Kidney (tissue), 14 donors: ENCODE results near the gene AGRN. TPM values are rescaled to one million over a fixed set of nuclear protein-coding genes. Genes with fewer than 3 reads are reported as not detected.

ENCODE experiments used
- DNase-seq, 5 donors: peaks; one replicate each; pipeline ENCODE4 v3.0.0-alpha.2; 2013 to 2020
- FAIRE-seq: peaks from 2 replicates; lab custom pipeline; 2012; peaks lifted over from hg19 to GRCh38; lab: Jason Lieb, UNC
- H3K27ac ChIP-seq, 2 donors: one replicate each; pipeline ENCODE4 v1.7.0; 2013; ENCODE audit warnings: low read depth in 2 of 2, low read length in 2 of 2, inconsistent platforms in 1 of 2
- H3K27me3 ChIP-seq: one replicate; pipeline ENCODE4 v1.7.1; 2013; ENCODE audit warnings: low read length, inconsistent platforms; ENCODE audit not compliant: control insufficient read depth, insufficient read depth
- H3K36me3 ChIP-seq, 3 donors: one replicate each; pipeline versions ENCODE4 v1.7.0 to v1.7.1; 2013; ENCODE audit warnings: low read length in 3 of 3, control low read depth in 1 of 3, inconsistent platforms in 1 of 3; ENCODE audit not compliant: insufficient read depth in 3 of 3, control insufficient read depth in 2 of 3
- H3K4me1 ChIP-seq, 3 donors: one replicate each; pipeline versions ENCODE4 v1.7.0 to v1.7.1; 2013; ENCODE audit warnings: low read length in 3 of 3, inconsistent platforms in 1 of 3, low read depth in 1 of 3; ENCODE audit not compliant: control insufficient read depth in 2 of 3, insufficient read depth in 2 of 3
- H3K4me3 ChIP-seq, 3 donors: one replicate each; pipeline versions ENCODE4 v1.7.0 to v1.8.1; 2013; ENCODE audit warnings: low read length in 3 of 3, control low read depth in 1 of 3, inconsistent platforms in 1 of 3
- H3K9ac ChIP-seq, 3 donors: one replicate each; pipeline versions ENCODE4 v1.7.0 to v1.7.1; 2013; ENCODE audit warnings: low read length in 3 of 3, control low read depth in 1 of 3, inconsistent platforms in 1 of 3
- H3K9me3 ChIP-seq, 3 donors: one replicate each; pipeline versions ENCODE4 v1.7.0 to v1.7.1; 2013; ENCODE audit warnings: low read length in 3 of 3, control low read depth in 1 of 3, inconsistent platforms in 1 of 3; ENCODE audit not compliant: control insufficient read depth in 2 of 3, insufficient read depth in 1 of 3
- CTCF ChIP-seq: IDR thresholded peaks from 3 replicates; pipeline ENCODE4 v1.5.1; 2012; ENCODE audit warnings: mild to moderate bottlenecking, moderate library complexity, borderline replicate concordance; ENCODE audit not compliant: insufficient read depth; ENCODE audit errors: extremely low read depth
- intact Hi-C: fragments of 100-400 bp; cut with DNase I; formaldehyde crosslinking; loops from one replicate; pipeline ENCODE4 v1.11.1; 2022
- polyA plus RNA-seq: library from polyadenylated mRNA; stranded (reverse); fragments of 350-450 nt; fragmentation: Illumina TruSeq; extraction: RNeasy Lipid Tissue Mini Kit (QIAGEN cat#74804); gene quantifications from one replicate; pipeline ENCODE4 v1.2.3, GENCODE V29; 2014; ENCODE audit warnings: low read depth, low replicate concordance; ENCODE audit not compliant: insufficient read depth
- total RNA-seq: library from RNA; stranded (reverse); fragmentation: NEBNext Ultra II Directional; extraction: Animal tissue kit (Norgen Biotek cat#: 25700); gene quantifications from one replicate; pipeline ENCODE4 v1.2.1, GENCODE V29; 2021
- donor health status: control.
- donor health status: control.
- donor health status: control.
- donor health status: control.
- donor health status: control.
- donor health status: DM: yes; HTN: yes; CAD: no.
- donor health status: Normal renal cell carcinoma (clear cell type).

AGRN gene
- total and polyA plus RNA-seq, 2 donors from 2014 or later: 78.5 to 261 TPM

- H3K27ac ChIP-seq: no peak overlapping the region
Observed at GRCh38 chr1:1021920-1022259, 2.0 kb downstream of the AGRN start.

GRCh38 chr1:1022302-1023009 lies 2.5 kb downstream of the AGRN start:
- peaks cover 0 to 34% (median 8%) of the 10 kb centered on the region in 3 donors for H3K4me1 ChIP-seq
- no peaks in the 10 kb centered on the region for H3K36me3 ChIP-seq
- no peaks in the 10 kb centered on the region for H3K9me3 ChIP-seq
- H3K27ac ChIP-seq: no peak overlapping the region
- H3K9ac ChIP-seq: no peak overlapping the region
- H3K4me3 ChIP-seq: no peak overlapping the region
- no peaks in the 10 kb centered on the region for H3K27me3 ChIP-seq
- TF ChIP-seq CTCF: no peak
- no peak for FAIRE-seq
- DNase-seq: peak in 2 of 5 donors; percentile 64 to 71
- intact Hi-C loops: no loop called here

More at GRCh38 chr1:1021920-1022259, 2.0 kb downstream of the AGRN start:
- DNase-seq (no peak), FAIRE-seq (no peak)
- H3K36me3 ChIP-seq: no peaks in the 10 kb centered on the region
- intact Hi-C loops: no loop called here
- H3K9me3 ChIP-seq: no peaks in the 10 kb centered on the region
- no peak overlapping the region for H3K9ac ChIP-seq
- peak overlapping the region in 1 of 3 donors; percentile 59 for H3K4me3 ChIP-seq
- TF ChIP-seq CTCF: no peak
- H3K4me1 ChIP-seq: peaks cover 0 to 32% (median 8%) of the 10 kb centered on the region in 3 donors
- H3K27me3 ChIP-seq: no peaks in the 10 kb centered on the region

- Histone ChIP-seq H3K9ac (no peak overlapping the region), H3K27ac (no peak overlapping the region), H3K36me3 (no peaks in the 10 kb centered on the region), H3K4me3 (no peak overlapping the region), H3K4me1 (peaks cover 0 to 34% (median 8%) of the 10 kb centered on the region in 3 donors), H3K9me3 (no peaks in the 10 kb centered on the region), H3K27me3 (no peaks in the 10 kb centered on the region)
- intact Hi-C loops: no loop called here
- no peak for TF ChIP-seq CTCF
- peak in 1 of 5 donors; percentile 76 for DNase-seq
- FAIRE-seq: no peak
Observed at GRCh38 chr1:1023700-1024099, 3.8 kb downstream of the AGRN start.
